Measurements from ENCODE around the gene C1orf122.

C1orf122 gene

DNA sequence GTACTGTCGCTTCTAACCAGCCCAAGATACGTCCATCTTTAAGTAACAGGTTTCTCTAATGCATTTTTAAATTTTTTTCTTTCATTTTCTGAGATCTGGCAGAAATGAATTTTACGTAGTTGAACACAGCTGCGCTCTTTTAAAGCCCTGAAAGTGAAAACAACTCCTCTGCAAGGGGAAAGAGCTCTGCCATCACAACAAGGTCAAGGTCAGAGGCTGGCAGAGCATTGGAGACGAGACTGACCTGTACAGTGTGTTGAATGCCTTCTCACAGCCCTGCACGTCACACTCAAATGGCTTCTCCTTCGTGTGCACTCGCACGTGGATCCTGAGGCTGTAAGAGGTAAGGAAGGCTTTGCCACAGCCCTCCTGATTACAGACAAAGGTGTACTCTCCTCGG is 32.1 kb downstream of the C1orf122 start:
- DNase-seq (ENCODE audit: low read depth, low spot score): no peak
- H3K27ac ChIP-seq: no peak overlapping the region

- H3K27ac ChIP-seq: no peak overlapping the region
- no peak for DNase-seq (ENCODE audit: low read depth, low spot score)
Measured at GRCh38 chr1:37840711-37841110, 33.1 kb downstream of the C1orf122 start.

GRCh38 chr1:37841652-37842051 is 34.1 kb downstream of the C1orf122 start:
- no peak for DNase-seq (ENCODE audit: low read depth, low spot score)
- H3K27ac ChIP-seq: no peak overlapping the region

DNA sequence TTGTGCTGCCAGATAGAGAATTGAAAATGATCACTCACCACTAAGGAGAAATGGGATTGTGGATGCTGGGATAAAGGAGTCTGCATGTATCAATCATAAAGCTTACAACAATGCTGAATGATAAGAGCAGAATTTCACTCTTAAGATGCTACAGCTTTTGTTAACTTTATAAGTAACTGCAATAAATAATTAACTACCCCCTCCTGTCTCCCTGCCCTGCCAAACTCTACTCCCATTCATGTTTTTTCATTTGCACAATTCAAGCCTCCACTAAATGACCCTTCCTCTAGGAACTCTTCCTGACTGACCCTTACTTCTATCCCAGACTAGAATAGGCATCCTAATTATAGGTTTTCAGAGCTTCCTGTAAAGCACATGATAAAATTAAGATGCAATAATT is 36.9 kb downstream of the C1orf122 start:
- H3K27ac ChIP-seq: no peak overlapping the region
- DNase-seq (ENCODE audit: low read depth, low spot score): no peak

DNA sequence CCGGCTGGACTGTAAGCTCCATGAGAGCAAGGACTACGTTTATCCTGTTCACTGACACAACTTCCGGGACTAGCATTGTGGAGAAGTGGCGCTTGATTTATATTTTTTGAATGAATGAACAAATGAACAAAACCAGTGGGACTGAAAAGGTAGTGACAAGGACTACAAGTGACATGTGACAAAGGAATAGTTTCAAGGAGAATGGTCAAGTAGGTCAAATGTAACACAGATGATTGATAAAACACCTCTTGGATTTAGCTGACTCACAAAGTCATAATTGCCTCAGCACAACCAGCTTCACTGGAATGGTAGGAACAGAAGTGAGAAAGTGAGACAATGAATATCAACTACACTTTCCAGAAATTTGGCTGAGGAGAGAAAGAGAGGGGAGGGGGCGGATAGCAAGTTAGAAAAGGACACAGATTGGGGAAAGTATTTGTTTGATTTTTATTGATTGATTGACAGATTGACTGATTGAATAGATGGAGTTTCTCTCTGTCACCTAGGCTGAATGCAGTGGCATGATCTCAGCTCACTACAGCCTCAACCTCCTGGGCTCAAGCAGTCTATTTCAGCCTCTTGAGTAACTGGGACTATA is 37.6 kb downstream of the C1orf122 start:
- no peak overlapping the region for H3K27ac ChIP-seq

GRCh38 chr1:37845786-37846185 is 38.2 kb downstream of the C1orf122 start:
- no peak overlapping the region for H3K27ac ChIP-seq
- no peak for DNase-seq (ENCODE audit: low read depth, low spot score)

More for the DNA sequence above, 37.6 kb downstream of the C1orf122 start:
- DNase-seq (ENCODE audit: low read depth, low spot score): no peak

DNA sequence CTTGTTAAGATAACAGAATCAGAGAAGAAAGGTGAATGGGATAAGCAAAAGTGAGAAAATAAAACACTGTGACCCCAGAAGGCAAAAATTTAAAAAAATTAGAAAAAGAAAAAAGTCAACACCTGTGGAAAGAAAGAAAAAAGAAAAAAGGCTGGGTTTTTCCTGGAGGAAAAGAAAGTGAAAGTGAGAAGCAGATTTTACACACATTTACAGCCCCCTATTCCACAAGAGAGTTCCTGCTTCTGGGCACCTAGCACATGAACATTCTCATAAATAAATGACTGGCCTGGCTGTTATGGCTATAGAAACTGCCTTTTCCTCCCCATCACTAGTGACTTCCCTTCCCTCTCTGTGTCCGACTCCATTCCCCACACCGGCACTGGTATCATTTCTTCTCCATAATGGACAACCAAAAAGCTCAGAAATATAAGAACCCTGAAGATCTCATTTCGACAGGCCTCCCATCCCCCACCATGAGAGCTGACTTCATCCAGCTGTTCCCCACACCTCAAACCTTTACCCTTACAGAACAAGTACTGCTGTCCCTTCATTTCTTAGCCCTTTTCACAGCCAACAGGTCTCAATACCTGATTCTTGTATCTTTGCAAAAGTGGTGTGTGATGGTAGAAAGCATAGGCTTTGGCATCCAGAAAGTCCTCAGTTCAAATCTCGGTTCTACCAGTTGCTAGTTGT is 39.2 kb downstream of the C1orf122 start:
- no peak for DNase-seq (ENCODE audit: low read depth, low spot score)
- H3K27ac ChIP-seq: no peak overlapping the region

DNA sequence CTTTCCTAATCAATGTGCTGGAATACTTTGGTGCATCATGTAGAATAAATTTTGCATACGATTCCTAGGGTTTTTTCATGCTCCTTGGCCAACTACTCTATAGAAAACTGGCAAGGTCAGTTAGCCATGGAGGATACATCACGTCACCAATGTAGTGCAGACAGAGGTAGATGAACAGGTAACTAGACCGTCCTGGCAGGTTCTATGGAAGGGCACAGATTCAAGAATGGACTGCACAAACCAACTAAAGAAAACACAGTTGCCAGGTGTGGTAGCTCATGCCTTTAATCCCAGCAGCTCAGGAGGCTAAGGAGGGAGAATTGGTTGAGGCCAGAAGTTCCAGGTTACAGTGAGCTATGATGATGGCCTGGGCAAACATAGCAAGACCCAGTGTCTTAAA is 41.9 kb downstream of the C1orf122 start:
- DNase-seq (ENCODE audit: low read depth, low spot score): no peak
- no peak overlapping the region for H3K27ac ChIP-seq

DNA sequence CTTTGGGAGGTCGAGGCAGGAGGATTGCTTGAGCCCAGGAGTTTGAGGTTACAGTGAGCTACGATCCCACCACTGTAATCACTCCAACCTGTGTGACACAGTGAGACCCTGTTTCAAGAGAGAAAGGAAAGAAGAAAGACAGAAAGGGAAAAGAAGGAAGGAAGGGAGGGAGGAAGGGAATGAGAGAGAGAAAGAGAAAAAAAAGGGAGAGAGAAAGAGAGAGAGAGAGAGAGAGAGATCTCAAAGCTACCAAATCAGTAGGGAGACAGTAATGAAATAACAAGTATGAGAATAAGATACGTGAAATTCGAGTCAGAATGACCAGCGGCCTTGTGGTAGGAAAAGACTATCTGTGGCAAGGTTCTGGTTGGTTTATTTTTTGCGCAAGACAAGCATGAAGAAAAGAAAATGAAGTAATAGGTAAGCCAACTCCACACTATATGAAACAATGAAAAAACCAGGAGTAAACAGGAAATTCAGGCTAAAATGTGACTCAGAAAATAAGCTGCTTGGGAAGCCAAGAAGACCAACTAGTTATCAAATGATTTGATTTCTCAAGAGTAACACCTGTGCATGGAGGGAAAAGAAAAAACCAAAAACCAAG is 42.9 kb downstream of the C1orf122 start:
- H3K27ac ChIP-seq: peak overlapping the region; percentile 30
- no peak for DNase-seq (ENCODE audit: low read depth, low spot score)

DNA sequence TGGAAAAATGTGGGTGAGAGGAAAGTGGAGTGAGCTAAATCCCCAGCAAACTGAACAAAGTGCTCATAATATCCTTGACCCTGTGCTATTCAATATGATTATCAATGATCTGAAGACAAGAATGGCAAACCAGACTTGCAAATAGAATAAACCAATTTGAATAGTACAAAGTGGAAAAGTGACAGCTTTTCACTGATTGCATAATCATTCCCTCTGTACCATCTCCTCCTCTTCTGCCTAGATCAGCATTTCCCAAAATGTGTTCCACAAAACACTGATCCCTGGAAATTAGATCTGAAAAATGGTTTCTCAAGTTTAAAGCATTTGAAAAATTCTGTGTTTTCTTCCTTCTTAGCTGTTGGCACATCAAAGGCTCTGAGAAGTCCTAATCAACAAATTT is 43.7 kb downstream of the C1orf122 start:
- peak overlapping the region; percentile 30 for H3K27ac ChIP-seq
- no peak for DNase-seq (ENCODE audit: low read depth, low spot score)

DNA sequence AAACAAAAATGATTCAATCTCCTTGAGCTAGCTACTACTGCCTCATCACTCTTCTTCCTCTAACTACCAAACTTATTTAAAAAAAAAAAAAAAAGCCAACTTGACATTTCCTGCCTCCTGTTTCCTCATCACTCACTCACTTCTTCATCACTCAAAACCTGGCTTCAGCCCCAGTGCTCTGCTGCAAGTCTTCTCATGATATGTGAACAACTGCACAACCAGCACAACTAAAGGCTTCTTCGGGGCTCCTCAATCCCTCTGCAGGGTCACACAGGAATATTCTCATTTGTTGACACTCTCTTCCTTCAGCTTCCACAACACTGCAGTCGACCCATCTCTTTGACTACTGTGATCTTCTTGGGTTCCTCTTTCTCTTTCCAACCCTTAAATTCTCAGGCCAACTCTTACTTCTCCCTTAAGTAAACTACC is 44.2 kb downstream of the C1orf122 start:
- peak overlapping the region; percentile 30 for H3K27ac ChIP-seq
- no peak for DNase-seq (ENCODE audit: low read depth, low spot score)

GRCh38 chr1:37853157-37853556 is 45.6 kb downstream of the C1orf122 start:
- H3K27ac ChIP-seq: no peak overlapping the region
- no peak for DNase-seq (ENCODE audit: low read depth, low spot score)

DNA sequence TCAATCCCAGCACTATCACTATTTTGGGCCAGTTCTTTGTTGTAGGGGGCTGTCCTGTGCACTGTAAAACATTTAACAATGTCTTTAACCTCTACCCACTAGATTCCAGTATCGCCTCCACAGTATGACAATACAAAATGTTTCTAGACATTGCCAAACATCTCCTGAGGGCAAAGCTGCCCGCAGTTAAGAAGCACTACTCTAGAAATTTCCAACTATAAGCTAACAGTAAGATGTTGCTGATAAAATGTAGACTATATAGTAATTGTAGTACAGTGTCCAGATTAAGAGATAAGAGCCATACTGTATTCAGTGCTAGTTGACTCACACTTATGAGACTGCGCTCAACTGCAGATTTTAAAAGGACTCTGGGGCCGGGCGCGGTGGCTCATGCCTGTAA is 46.8 kb downstream of the C1orf122 start:
- H3K27ac ChIP-seq: no peak overlapping the region
- DNase-seq (ENCODE audit: low read depth, low spot score): no peak
